GM13976 (cell line): ENCODE measurements around the gene ADGRD2.
A peak's percentile ranks its signal among the peaks of the same experiment; 100 is the strongest.

Experiments
- DNase-seq: peaks from one replicate; pipeline ENCODE4 v3.0.0; 2012; ENCODE audit warnings: low spot score
- in situ Hi-C: fragments of 300-500 bp; cut with MboI; formaldehyde crosslinking; loops from one replicate; pipeline ENCODE4 v1.12.0; 2022; ENCODE audit warnings: low sequenced_read_pairs, mixed read lengths, inconsistent platforms; ENCODE audit not compliant: unreplicated experiment
- TF ChIP-seq, protein P1 (sequence below): IDR thresholded peaks from 2 replicates; pipeline ENCODE4 v1.5.1; 2012; ENCODE audit warnings: borderline replicate concordance, mild to moderate bottlenecking; ENCODE audit not compliant: insufficient read depth; ENCODE audit errors: extremely low read depth, missing control alignments, control extremely low read depth

Gene ADGRD2

DNA sequence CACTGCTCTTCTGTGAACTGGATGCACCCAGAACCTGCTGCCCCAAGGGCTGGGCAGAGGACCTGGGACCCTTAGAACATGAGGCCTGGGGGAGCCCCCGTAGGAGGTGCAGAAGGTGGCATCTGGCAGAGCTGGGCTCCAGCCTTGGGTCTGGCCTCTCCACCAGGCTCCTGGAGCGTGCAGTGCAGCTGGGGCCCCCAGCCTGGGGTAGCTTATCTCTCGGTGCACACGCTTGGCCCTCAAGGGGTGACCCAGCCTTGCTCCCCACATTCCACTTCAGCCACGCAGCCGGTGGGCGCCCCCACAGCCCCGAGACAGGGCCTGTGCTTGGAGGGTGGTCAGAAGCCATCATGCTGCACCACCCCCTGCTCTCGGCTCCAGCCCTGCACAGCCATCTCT is 62.6 kb downstream of the ADGRD2 start:
- in situ Hi-C loops: no loop called here
- TF ChIP-seq, protein P1, sequence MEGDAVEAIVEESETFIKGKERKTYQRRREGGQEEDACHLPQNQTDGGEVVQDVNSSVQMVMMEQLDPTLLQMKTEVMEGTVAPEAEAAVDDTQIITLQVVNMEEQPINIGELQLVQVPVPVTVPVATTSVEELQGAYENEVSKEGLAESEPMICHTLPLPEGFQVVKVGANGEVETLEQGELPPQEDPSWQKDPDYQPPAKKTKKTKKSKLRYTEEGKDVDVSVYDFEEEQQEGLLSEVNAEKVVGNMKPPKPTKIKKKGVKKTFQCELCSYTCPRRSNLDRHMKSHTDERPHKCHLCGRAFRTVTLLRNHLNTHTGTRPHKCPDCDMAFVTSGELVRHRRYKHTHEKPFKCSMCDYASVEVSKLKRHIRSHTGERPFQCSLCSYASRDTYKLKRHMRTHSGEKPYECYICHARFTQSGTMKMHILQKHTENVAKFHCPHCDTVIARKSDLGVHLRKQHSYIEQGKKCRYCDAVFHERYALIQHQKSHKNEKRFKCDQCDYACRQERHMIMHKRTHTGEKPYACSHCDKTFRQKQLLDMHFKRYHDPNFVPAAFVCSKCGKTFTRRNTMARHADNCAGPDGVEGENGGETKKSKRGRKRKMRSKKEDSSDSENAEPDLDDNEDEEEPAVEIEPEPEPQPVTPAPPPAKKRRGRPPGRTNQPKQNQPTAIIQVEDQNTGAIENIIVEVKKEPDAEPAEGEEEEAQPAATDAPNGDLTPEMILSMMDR: no peak

DNA sequence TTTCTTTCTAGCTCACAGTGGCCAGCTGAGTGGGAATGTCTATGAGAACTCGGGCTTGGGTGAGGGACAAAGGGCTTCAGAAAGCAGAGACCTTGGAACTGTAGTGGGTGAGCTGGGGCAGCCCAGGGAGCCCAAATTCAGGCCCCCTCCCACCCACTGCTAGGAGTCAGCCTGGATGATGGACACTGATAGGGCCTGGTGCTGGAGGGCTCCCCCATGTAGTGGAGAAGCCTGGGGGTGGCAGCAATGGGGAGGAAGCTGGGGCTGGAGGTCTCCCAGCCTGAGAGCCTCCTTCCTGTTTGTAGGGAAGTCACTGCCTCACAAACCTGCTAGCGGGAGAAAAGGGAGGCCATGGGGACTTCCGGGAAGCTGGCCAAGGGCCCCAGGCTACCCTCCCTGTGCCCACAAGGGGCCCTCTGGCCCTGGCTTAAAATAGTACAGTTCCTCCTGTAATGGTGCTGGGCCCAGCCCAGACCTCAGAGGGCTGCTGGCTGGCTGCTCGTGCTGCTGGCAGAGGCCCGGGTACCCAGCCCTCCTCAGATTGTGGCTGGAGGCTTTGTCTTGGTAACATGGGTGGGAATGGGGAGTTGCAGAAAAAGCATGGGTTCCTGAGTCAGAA is 63.2 kb downstream of the ADGRD2 start:
- TF ChIP-seq, protein P1: no peak
- peak; percentile 27 for DNase-seq
- in situ Hi-C loops: no loop called here

More for the DNA sequence above, 62.6 kb downstream of the ADGRD2 start:
- DNase-seq: peak; percentile 29

DNA sequence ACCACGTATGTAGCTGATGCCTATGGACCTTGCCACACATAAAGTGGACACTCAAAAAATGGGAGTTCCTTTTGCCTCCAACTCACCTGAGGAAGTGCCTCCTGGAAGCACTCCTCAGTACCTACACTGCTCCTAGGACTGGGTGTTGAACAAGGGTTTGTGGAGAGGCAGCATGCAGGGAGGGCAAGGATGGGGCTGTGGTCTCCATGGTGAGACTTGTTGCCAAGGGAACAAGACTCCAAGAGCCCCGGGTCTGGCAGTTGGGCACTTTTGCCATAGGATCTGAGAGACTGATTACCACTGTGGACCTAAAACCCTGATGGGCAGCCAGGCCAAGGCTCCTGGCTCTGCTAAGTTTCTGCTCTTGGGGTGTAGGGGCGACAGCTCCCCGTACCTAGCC is 63.9 kb downstream of the ADGRD2 start:
- in situ Hi-C loops: no loop called here
- DNase-seq: no peak
- TF ChIP-seq, protein P1: no peak

DNA sequence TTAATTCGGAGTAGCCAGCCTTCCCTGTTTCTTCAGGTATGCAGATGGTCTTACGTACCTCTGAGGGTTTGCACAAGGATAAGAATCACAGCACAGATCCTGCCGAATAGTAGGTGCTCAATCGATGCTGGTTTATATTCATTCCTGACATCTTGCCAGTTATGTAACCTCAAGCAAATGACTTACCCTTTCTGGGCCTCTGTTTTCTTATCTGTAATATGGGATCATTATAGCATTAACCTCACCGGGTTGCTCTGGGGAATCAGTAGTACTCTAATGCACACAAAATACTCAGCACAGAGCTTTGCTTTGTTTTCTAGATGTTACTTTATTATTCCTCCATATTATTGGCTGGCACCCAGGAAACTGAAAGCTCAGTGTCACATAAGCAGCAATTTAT is 64.6 kb downstream of the ADGRD2 start:
- TF ChIP-seq, protein P1: no peak
- DNase-seq: no peak
- in situ Hi-C loops: no loop called here

DNA sequence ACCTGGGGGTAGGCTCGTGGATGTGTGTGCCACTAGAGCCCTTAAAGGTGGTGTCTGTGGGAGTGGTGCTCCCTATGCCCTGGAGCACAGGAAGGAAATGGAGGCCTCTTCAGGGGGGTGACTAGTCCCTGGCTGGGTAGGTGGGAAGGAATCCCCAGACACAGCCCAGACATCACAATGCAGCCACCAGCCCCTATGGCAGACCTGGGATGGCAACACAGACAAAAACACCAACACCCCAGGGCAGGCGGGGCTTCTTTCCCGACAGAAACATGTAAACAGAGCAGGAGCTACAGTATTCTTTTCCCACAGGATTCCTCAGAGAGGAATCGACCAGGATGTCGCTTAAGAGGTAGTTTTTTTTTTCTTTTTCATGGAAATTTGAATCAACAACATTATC is 67.3 kb downstream of the ADGRD2 start:
- TF ChIP-seq, protein P1: no peak
- no peak for DNase-seq
- in situ Hi-C loops: no loop called here

DNA sequence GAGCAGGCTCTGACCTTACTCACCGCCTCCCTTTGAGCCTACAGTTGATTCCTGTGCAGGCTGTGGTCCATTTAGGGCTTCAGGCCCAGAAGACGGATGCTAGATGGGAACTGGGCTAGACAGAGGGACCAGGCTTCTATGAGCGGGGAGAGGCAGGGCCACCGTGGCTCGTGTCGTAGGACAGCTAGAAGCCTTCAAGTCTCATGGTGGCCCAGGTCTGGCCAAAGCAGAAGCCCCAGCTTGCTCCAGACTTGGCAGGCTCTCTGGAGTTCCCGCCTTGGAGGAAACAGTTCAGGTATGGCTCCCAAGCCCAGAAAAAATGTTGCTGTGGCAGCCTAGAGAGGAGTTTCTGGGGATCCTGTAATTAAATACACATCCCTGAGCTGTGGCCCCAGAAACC is 67.9 kb downstream of the ADGRD2 start:
- TF ChIP-seq, protein P1: no peak
- in situ Hi-C loops: no loop called here
- no peak for DNase-seq
